HepG2 (cell line): ENCODE measurements around the gene ANKRD11.

Experiments used
- CTCF ChIP-seq: sonication (generic); formaldehyde crosslinking; IDR thresholded peaks from 2 replicates; pipeline ENCODE4 v1.5.0; 2020; ENCODE audit warnings: mild to moderate bottlenecking, missing genetic modification reagents, moderate library complexity
- EHMT2 ChIP-seq: fragments of 200-600 bp; sonication (generic); IDR thresholded peaks from 2 replicates; pipeline ENCODE4 v1.7.0; 2017; ENCODE audit warnings: antibody characterized with exemption, low read depth, low read length, borderline replicate concordance
- ETS1 ChIP-seq: sonication (generic); formaldehyde crosslinking; IDR thresholded peaks from 2 replicates; pipeline ENCODE4 v1.4.0; 2020; ENCODE audit warnings: missing genetic modification reagents
- MAX ChIP-seq: IDR thresholded peaks from 2 replicates; pipeline ENCODE4 v1.6.1; 2012; ENCODE audit warnings: inconsistent platforms
- NAIF1 ChIP-seq: sonication (generic); formaldehyde crosslinking; IDR thresholded peaks from 2 replicates; pipeline ENCODE4 v1.5.0; 2020; ENCODE audit warnings: mild to moderate bottlenecking, missing genetic modification reagents, borderline replicate concordance
- PHF20 ChIP-seq: sonication (generic); formaldehyde crosslinking; IDR thresholded peaks from 2 replicates; pipeline ENCODE4 v1.5.0; 2020; ENCODE audit warnings: mild to moderate bottlenecking, missing genetic modification reagents
- POLR2A ChIP-seq, 2 experiments: IDR thresholded peaks; 2 replicates each; pipeline ENCODE4 v1.6.1; 2011; ENCODE audit warnings: low read depth in 2 of 2, low read length in 2 of 2, mild to moderate bottlenecking in 1 of 2, moderate library complexity in 1 of 2; ENCODE audit not compliant: insufficient read depth in 1 of 2
- POLR2G ChIP-seq: fragments of 200-400 bp; formaldehyde crosslinking; IDR thresholded peaks from 2 replicates; pipeline ENCODE4 v1.6.1; 2018; ENCODE audit warnings: mild to moderate bottlenecking, low read depth, low read length, moderate library complexity
- TBP ChIP-seq: sonication (generic); formaldehyde crosslinking; IDR thresholded peaks from 2 replicates; pipeline ENCODE4 v1.5.0; 2020; ENCODE audit warnings: missing genetic modification reagents
- ZC3H13 ChIP-seq: sonication (generic); formaldehyde crosslinking; IDR thresholded peaks from 2 replicates; pipeline ENCODE4 v1.8.1; 2023; ENCODE audit warnings: mild to moderate bottlenecking, missing genetic modification reagents, moderate library complexity
- ZNF331 ChIP-seq: sonication (generic); formaldehyde crosslinking; IDR thresholded peaks from 2 replicates; pipeline ENCODE4 v1.4.0; 2020; ENCODE audit warnings: missing genetic modification reagents
- ZNF510 ChIP-seq: sonication (generic); formaldehyde crosslinking; IDR thresholded peaks from 2 replicates; pipeline ENCODE4 v1.4.0; 2020; ENCODE audit warnings: low read depth, mild to moderate bottlenecking, missing genetic modification reagents
- ZNF724P ChIP-seq: sonication (generic); formaldehyde crosslinking; IDR thresholded peaks from 2 replicates; pipeline ENCODE4 v1.8.0; 2022; ENCODE audit warnings: missing genetic modification reagents, borderline replicate concordance
- ZSCAN29 ChIP-seq: sonication (generic); formaldehyde crosslinking; conservative IDR thresholded peaks from 2 replicates; pipeline ENCODE4 v1.4.0; 2020; ENCODE audit warnings: mild to moderate bottlenecking, missing genetic modification reagents

- no peak for TF ChIP-seq NAIF1 (CRISPR knock-in tag)
- TF ChIP-seq MAX, result no peak
- no peak for TF ChIP-seq EHMT2
- no peak for TF ChIP-seq CTCF
- no peak for TF ChIP-seq ZNF331 (CRISPR knock-in tag)
- no peak for TF ChIP-seq ETS1
- TF ChIP-seq ZSCAN29 (CRISPR knock-in tag), result no peak
- TF ChIP-seq TBP, result no peak
- TF ChIP-seq POLR2A (IDR thresholded peaks at IDR 0.05; ENCODE audit: insufficient read depth in 1 of 2, low read depth in 2 of 2, low read length in 2 of 2), result no peak
- no peak for TF ChIP-seq ZNF724P (CRISPR knock-in tag)
- TF ChIP-seq ZC3H13 (CRISPR knock-in tag), result no peak
- no peak for TF ChIP-seq POLR2G
- TF ChIP-seq PHF20, result no peak
- no peak for TF ChIP-seq ZNF510 (CRISPR knock-in tag)
Measured at GRCh38 chr16:89314854-89315253, 175.5 kb downstream of the ANKRD11 start.
